Left ventricle myocardium inferior (tissue), 1 donor: ENCODE measurements around the gene PGLYRP4. TPM values are rescaled to one million over a fixed set of nuclear protein-coding genes. Genes with fewer than 3 reads are reported as not detected.

Source experiments
- DNase-seq: peaks from one replicate; pipeline ENCODE4 v3.0.0-alpha.2; 2020
- H3K27ac ChIP-seq: fragments of 200-600 bp; replicated peaks from 2 replicates; pipeline ENCODE4 v1.8.0; 2021
- H3K27me3 ChIP-seq: fragments of 200-600 bp; 2 replicates; pipeline ENCODE4 v1.8.0; 2021; ENCODE audit warnings: low read depth
- H3K36me3 ChIP-seq: fragments of 200-600 bp; 2 replicates; pipeline ENCODE4 v1.8.0; 2021
- H3K4me1 ChIP-seq: fragments of 200-600 bp; 2 replicates; pipeline ENCODE4 v1.8.0; 2021
- H3K4me3 ChIP-seq: fragments of 200-600 bp; 2 replicates; pipeline ENCODE4 v1.8.0; 2021; ENCODE audit warnings: mild to moderate bottlenecking, moderate library complexity
- H3K9me3 ChIP-seq: fragments of 200-600 bp; replicated peaks from 2 replicates; pipeline ENCODE4 v1.8.0; 2021
- CTCF ChIP-seq: fragments of 200-600 bp; IDR thresholded peaks from 2 replicates; pipeline ENCODE4 v1.8.0; 2021; ENCODE audit warnings: antibody characterized with exemption, mild to moderate bottlenecking, borderline replicate concordance
- intact Hi-C: fragments of 100-400 bp; cut with micrococcal nuclease; formaldehyde crosslinking; loops from one replicate; pipeline ENCODE4 v1.11.0; 2022
- total RNA-seq: library from RNA; stranded (reverse); fragmentation: NEBNext Ultra II Directional; extraction: Animal tissue kit (Norgen Biotek cat#: 25700); gene quantifications from one replicate; pipeline ENCODE4 v1.2.1, GENCODE V29; 2021
- donor health status: DM: no; HTN: yes; CAD: no; lungs with severe emphysema.

The PGLYRP4 gene
- total RNA-seq, 1 donor from 2014 or later, result not detected

- Histone ChIP-seq H3K4me1 (peaks cover 10% of the 10 kb centered on the region), H3K27me3 (peaks cover 48% of the 10 kb centered on the region), H3K9me3 (no peaks in the 10 kb centered on the region), H3K36me3 (no peaks in the 10 kb centered on the region), H3K4me3 (no peak overlapping the region), H3K27ac (no peak overlapping the region)
- TF ChIP-seq CTCF, result no peak
- intact Hi-C loops, result no loop called here
- no peak for DNase-seq
Measured at GRCh38 chr1:153395776-153396175, 47.1 kb upstream of the PGLYRP4 start.

GRCh38 chr1:153395136-153395685 lies 46.6 kb upstream of the PGLYRP4 start:
- peak; percentile 37 for DNase-seq
- Histone ChIP-seq H3K4me3 (no peak overlapping the region), H3K27me3 (peaks cover 46% of the 10 kb centered on the region), H3K36me3 (no peaks in the 10 kb centered on the region), H3K9me3 (no peaks in the 10 kb centered on the region), H3K27ac (no peak overlapping the region), H3K4me1 (peaks cover 10% of the 10 kb centered on the region)
- intact Hi-C loops, result no loop called here
- TF ChIP-seq CTCF, result no peak

DNA sequence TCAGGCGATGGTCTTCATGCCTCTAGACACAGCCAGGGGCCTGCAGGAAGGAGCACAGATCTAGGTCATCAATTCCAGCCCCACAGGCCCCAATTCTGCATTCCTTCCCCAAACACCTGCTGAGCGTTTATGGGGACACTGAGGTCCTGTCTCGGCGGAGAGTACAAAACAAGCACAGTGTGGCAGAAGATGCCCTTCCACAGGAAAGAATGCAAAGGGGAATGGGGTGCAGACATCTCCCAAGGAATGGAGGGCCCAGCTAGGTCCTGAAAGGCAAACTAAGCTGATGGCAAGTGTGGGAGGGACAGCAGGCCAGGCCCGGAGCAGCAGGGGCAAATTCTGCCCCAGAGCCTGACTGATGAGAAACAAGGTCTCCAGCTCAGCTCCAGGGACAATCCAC lies 45.8 kb upstream of the PGLYRP4 start:
- peaks cover 41% of the 10 kb centered on the region for H3K27me3 ChIP-seq
- no peak for DNase-seq
- H3K36me3 ChIP-seq, result no peaks in the 10 kb centered on the region
- TF ChIP-seq CTCF, result no peak
- H3K9me3 ChIP-seq, result no peaks in the 10 kb centered on the region
- no peak overlapping the region for H3K4me3 ChIP-seq
- intact Hi-C loops, result no loop called here
- H3K4me1 ChIP-seq, result peaks cover 10% of the 10 kb centered on the region
- H3K27ac ChIP-seq, result no peak overlapping the region

- Histone ChIP-seq H3K27me3 (peaks cover 37% of the 10 kb centered on the region), H3K27ac (no peak overlapping the region), H3K4me1 (peaks cover 10% of the 10 kb centered on the region), H3K36me3 (no peaks in the 10 kb centered on the region), H3K4me3 (no peak overlapping the region), H3K9me3 (no peaks in the 10 kb centered on the region)
- TF ChIP-seq CTCF, result no peak
- intact Hi-C loops, result no loop called here
- no peak for DNase-seq
Measured at GRCh38 chr1:153393926-153394325, 45.3 kb upstream of the PGLYRP4 start.

GRCh38 chr1:153392822-153393221 lies 44.2 kb upstream of the PGLYRP4 start:
- peaks cover 25% of the 10 kb centered on the region for H3K27me3 ChIP-seq
- peaks cover 10% of the 10 kb centered on the region for H3K4me1 ChIP-seq
- no peak overlapping the region for H3K4me3 ChIP-seq
- DNase-seq, result no peak
- no peaks in the 10 kb centered on the region for H3K36me3 ChIP-seq
- intact Hi-C loops, result no loop called here
- H3K27ac ChIP-seq, result no peak overlapping the region
- TF ChIP-seq CTCF, result no peak
- no peaks in the 10 kb centered on the region for H3K9me3 ChIP-seq

DNA sequence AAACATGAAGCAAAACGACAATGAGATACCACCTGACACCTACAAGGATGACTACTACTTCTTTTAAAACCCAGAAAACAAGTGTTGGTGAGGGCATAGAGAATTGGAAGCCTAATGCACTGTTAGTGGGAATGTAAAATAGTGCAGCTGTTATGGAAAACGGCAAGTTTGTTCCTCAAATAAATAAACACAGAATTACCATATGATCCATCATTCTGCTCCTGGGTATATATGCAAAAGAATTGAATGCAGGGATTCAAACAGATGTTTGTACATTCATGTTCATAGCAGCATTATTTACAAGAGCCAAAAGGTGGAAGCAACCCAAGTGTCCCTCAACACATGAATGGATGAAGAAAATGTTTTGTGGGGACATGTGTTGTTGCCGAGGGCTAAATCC lies 43.6 kb upstream of the PGLYRP4 start:
- Histone ChIP-seq H3K27me3 (peaks cover 21% of the 10 kb centered on the region), H3K9me3 (no peaks in the 10 kb centered on the region), H3K4me1 (peaks cover 10% of the 10 kb centered on the region), H3K36me3 (no peaks in the 10 kb centered on the region), H3K27ac (no peak overlapping the region), H3K4me3 (no peak overlapping the region)
- no peak for DNase-seq
- intact Hi-C loops, result no loop called here
- no peak for TF ChIP-seq CTCF
